ENCODE measurements around the gene ISG20L2. TPM values are rescaled to one million over a fixed set of nuclear protein-coding genes. Genes with fewer than 3 reads are reported as not detected.

The ISG20L2 gene
- total RNA-seq, 1 experiment from 2014 or later: 33.2 TPM

- CTCF ChIA-PET: interaction anchor here (0.6 kb wide), 1 partner anchor 17 kb away, joined by 3 read pairs; no protein-coding TSS in a partner anchor
- peaks cover 61% of the 10 kb centered on the region for H4K20me1 ChIP-seq (ENCODE audit: insufficient read depth)
- H3K9me2 ChIP-seq (ENCODE audit: insufficient read depth): no peaks in the 10 kb centered on the region
- DNase-seq: no peak
- H3K4me3 ChIP-seq: no peak overlapping the region
- POLR2A ChIA-PET (ENCODE audit: unreplicated experiment): no interaction called here
- no peaks in the 10 kb centered on the region for H3K4me1 ChIP-seq (replicated peaks; ENCODE audit: insufficient read depth)
- BruUV-seq (replicated peaks): no TSS peak
- intact Hi-C loops (cut with micrococcal nuclease; ENCODE audit: unreplicated experiment): no loop called here
- H3K27ac ChIP-seq: no peak overlapping the region
- H2AFZ ChIP-seq: no peak overlapping the region
- no peaks in the 10 kb centered on the region for H3K27me3 ChIP-seq (ENCODE audit: insufficient read depth, low read depth)
- peaks cover 11% of the 10 kb centered on the region; the same call in 1 of the 2 replicates for H3K36me3 ChIP-seq (ENCODE audit: low read depth)
- no peaks in the 10 kb centered on the region for H3K9me3 ChIP-seq (ENCODE audit: insufficient read depth, low read depth)
- peaks cover 88% of the 10 kb centered on the region for H3K79me2 ChIP-seq (ENCODE audit: low read depth)
- TF ChIP-seq CTCF (conservative IDR thresholded peaks at IDR 0.05): no peak
- TF ChIP-seq EZH2 (IDR thresholded peaks at IDR 0.05; ENCODE audit: low read depth): no peak
- H3K4me2 ChIP-seq: no peak overlapping the region
- H3F3A ChIP-seq (ENCODE audit: insufficient read depth, low read depth): peaks cover 20% of the 10 kb centered on the region; the same call in 1 of the 2 replicates
Measured at GRCh38 chr1:156775799-156776198, 47.2 kb upstream of the ISG20L2 start.

- peaks cover 94% of the 10 kb centered on the region for H3K79me2 ChIP-seq (ENCODE audit: low read depth)
- H3K27me3 ChIP-seq (ENCODE audit: insufficient read depth, low read depth): no peaks in the 10 kb centered on the region
- no peak for DNase-seq
- no peaks in the 10 kb centered on the region for H3K9me3 ChIP-seq (ENCODE audit: insufficient read depth, low read depth)
- H3K4me1 ChIP-seq (replicated peaks; ENCODE audit: insufficient read depth): peaks cover 8% of the 10 kb centered on the region
- TF ChIP-seq EZH2 (IDR thresholded peaks at IDR 0.05; ENCODE audit: low read depth): no peak
- H3K9me2 ChIP-seq (ENCODE audit: insufficient read depth): no peaks in the 10 kb centered on the region
- no peak overlapping the region for H2AFZ ChIP-seq
- peaks cover 60% of the 10 kb centered on the region for H4K20me1 ChIP-seq (ENCODE audit: insufficient read depth)
- POLR2A ChIA-PET (ENCODE audit: unreplicated experiment): no interaction called here
- intact Hi-C loops (cut with micrococcal nuclease; ENCODE audit: unreplicated experiment): no loop called here
- no peak overlapping the region for H3K27ac ChIP-seq
- peaks cover 20% of the 10 kb centered on the region; the same call in 1 of the 2 replicates for H3F3A ChIP-seq (ENCODE audit: insufficient read depth, low read depth)
- no TSS peak for BruUV-seq (replicated peaks)
- CTCF ChIA-PET: interaction anchor here (0.6 kb wide), 1 partner anchor 54 kb away, joined by 3 read pairs; no protein-coding TSS in a partner anchor
- H3K4me2 ChIP-seq: no peak overlapping the region
- no peak overlapping the region for H3K4me3 ChIP-seq
- peaks cover 20% of the 10 kb centered on the region; the same call in 1 of the 2 replicates for H3K36me3 ChIP-seq (ENCODE audit: low read depth)
Measured at GRCh38 chr1:156773607-156774006, 45.0 kb upstream of the ISG20L2 start.

GRCh38 chr1:156772728-156773497 is 44.3 kb upstream of the ISG20L2 start:
- H3K9me2 ChIP-seq (ENCODE audit: insufficient read depth): no peaks in the 10 kb centered on the region
- H3K4me3 ChIP-seq: no peak overlapping the region
- H3K36me3 ChIP-seq (ENCODE audit: low read depth): peaks cover 20% of the 10 kb centered on the region; the same call in 1 of the 2 replicates
- TF ChIP-seq CTCF (conservative IDR thresholded peaks at IDR 0.05) (no peak), EZH2 (IDR thresholded peaks at IDR 0.05; ENCODE audit: low read depth) (no peak)
- no peak for DNase-seq
- H3K27me3 ChIP-seq (ENCODE audit: insufficient read depth, low read depth): no peaks in the 10 kb centered on the region
- H3F3A ChIP-seq (ENCODE audit: insufficient read depth, low read depth): peaks cover 17% of the 10 kb centered on the region; the same call in 1 of the 2 replicates
- H3K79me2 ChIP-seq (ENCODE audit: low read depth): peaks cover 94% of the 10 kb centered on the region
- no peaks in the 10 kb centered on the region for H3K9me3 ChIP-seq (ENCODE audit: insufficient read depth, low read depth)
- H3K4me1 ChIP-seq (replicated peaks; ENCODE audit: insufficient read depth): peaks cover 9% of the 10 kb centered on the region
- no peak overlapping the region for H3K27ac ChIP-seq
- peaks cover 57% of the 10 kb centered on the region for H4K20me1 ChIP-seq (ENCODE audit: insufficient read depth)
- intact Hi-C loops (cut with micrococcal nuclease; ENCODE audit: unreplicated experiment): no loop called here
- ChIA-PET POLR2A (ENCODE audit: unreplicated experiment) (interaction anchor here (0.7 kb wide), 1 partner anchor 42 kb away, joined by 8 read pairs; no protein-coding TSS in a partner anchor), CTCF (interaction anchor here (0.5 to 0.6 kb wide), 2 partner anchors 44 to 54 kb away, joined by 3 read pairs; no protein-coding TSS in a partner anchor)
- BruUV-seq (replicated peaks): no TSS peak
- H3K4me2 ChIP-seq: no peak overlapping the region
- no peak overlapping the region for H2AFZ ChIP-seq
